ENCODE data around the gene KCNA2.

KCNA2 gene

GRCh38 chr1:110601332-110601731 lies 4.8 kb downstream of the KCNA2 start:
- DNase-seq, result no peak

- no peak for DNase-seq
Observed at GRCh38 chr1:110600716-110601115, 5.4 kb downstream of the KCNA2 start.

- DNase-seq, result no peak
Observed at GRCh38 chr1:110597966-110598365, 8.2 kb downstream of the KCNA2 start.

DNA sequence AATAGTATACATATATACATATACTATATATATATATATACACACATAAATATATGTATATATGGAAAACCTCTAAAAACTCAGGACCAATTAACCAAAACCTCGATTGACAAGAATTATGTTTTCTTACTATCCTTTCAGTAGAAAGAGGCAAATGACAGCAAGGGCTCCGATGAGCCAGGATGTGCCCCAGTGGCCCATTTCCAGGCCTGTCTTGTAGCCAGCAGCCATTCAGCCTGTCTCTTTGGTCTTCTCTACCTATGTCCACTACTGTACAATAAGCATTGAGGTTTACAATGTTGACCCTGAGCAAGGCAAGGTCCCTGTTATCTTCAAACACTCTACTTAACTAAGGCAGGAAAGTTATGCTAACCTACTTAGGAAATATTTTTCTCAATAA lies 9.8 kb downstream of the KCNA2 start:
- no peak for DNase-seq

GRCh38 chr1:110595353-110595710 lies 10.8 kb downstream of the KCNA2 start:
- DNase-seq, result no peak

DNA sequence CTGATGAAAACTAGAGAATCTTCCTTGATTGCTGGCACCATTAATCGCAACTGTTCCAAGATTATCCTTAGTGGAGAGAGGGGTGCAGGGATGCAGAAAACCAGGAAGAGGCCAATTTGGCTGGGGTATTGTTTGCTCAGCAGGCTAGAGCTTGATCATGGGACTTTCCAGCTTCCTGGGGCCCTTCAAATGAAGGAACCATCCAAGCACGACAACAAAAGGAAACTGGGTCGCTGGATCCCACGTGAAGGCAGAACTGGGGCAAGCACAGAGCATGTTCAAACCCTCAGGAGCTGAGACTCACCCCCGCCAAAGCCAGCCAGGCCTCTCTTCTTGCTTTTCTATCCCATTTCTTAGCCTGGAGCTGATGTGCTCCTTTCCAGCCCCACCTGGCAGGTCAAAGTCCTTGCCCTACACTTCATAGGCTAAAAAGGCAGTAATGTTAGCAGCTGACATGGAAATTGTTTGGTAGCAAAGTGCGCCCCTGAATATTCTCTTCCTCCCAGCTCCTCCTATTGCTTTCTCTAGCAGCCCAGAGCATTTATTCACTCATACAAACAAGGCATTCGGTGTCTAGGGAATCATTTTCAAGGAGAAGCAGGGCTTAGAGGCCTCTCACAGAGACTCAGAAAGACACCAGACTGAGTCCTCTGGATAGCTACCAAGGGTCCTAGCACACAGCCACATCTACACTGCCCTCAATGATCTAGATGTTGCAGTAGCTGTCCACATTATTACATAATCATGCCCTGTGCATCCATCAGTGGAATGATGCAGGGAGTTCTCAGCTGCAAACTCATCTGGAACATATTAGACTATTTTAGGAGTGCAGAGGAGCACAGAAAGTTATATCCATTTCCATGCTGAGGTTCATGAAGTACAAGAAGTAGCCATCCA lies 11.5 kb downstream of the KCNA2 start:
- no peak for DNase-seq

DNA sequence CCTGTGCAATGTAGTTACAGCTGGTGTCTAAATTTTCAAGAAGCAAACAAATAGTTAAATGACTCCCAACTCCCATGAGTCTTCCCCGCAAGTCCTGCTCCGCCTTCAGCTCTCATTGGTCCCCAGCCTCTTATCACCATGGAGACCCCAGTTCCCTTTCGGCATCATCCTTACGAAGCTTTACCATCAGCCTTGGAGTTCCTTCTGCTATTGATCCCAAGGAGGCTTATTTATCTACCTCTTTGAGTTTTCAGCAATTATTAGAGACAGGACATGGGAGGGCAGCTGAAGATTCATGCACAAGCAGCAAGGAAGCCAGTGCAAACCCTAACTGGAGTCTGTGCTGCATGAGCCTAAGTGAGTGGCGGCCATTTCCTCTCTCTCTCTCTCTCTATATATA lies 12.3 kb downstream of the KCNA2 start:
- no peak for DNase-seq

DNA sequence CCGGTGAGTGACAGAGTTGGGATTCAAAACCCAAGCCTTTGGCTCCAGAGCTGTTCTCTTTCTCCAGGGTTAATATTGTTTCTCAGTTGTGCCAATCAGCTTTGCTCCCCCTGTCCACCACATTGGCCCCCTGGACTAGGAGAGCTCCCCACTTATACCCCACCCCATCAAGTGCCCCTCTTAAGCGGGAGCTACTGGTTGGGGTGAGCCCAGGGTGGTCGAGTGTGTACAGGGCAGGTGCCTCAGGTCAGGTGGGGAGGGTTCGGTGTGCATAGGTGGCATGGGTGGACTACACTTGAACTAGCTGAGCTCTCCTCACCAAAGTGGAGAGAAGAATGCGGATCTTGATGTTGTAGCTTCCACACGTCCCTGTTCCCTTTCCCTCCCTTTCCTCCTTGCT lies 14.2 kb downstream of the KCNA2 start:
- no peak for DNase-seq

GRCh38 chr1:110588991-110589390 lies 17.2 kb downstream of the KCNA2 start:
- DNase-seq, result no peak

DNA sequence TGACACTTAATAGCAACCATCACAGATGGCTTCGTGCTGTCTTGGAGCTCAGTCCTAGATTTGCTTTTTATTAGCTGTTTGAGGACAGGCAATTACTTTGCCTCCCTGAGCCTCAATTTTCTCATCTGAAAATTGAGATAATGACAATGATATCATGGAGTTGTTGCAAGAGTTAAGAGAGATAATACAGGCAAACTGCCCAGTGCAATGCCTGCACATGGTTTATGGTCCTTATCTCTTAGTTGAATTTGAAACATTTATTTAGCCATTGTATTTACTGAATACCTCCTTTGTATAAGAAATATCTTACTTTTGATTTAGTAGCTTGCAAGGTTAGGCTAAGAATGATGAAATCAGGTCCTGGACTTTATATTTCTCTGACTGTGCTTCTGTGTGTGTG lies 17.7 kb downstream of the KCNA2 start:
- DNase-seq, result no peak

GRCh38 chr1:110587906-110588305 lies 18.3 kb downstream of the KCNA2 start:
- no peak for DNase-seq

DNA sequence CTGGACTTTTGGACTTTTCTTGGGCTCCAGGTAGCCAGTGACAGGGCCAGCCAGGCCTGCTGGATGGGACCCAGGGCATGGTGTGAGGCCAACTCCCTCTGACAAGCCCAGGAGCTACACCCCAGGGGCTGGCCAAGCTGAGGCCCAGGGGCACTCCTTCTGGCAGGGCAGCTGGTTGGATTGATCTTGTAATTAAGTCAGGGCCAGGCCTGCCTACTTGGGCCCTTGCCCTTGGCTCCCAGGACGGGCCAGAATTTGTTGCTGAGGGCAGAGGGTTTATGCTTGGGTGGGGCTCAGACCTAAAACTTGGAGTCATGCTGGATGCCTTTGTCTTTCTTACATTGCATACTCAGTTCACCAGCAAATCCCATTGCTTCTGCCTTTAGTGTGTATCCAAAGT lies 20.7 kb downstream of the KCNA2 start:
- DNase-seq, result no peak

- no peak for DNase-seq
Observed at GRCh38 chr1:110584045-110584444, 22.1 kb downstream of the KCNA2 start.

DNA sequence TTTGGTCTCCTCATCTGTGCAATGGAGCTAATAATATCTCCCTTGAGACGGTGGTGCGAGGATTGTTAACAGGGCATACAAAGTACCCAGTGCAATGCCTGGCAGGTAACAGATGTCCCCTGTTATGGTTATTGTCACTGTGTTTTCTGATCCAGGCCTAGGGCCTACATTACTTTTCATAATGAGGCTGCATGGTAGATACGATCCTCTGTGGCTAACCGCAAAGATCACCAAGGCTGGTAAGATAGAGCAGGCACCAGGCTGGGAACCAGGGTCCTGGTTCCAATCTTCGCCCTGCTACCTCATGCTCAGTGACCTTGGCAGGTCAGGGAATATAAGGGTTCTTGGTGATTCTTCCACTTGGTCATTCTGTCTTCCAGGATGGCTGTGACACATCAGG lies 22.7 kb downstream of the KCNA2 start:
- DNase-seq, result no peak

DNA sequence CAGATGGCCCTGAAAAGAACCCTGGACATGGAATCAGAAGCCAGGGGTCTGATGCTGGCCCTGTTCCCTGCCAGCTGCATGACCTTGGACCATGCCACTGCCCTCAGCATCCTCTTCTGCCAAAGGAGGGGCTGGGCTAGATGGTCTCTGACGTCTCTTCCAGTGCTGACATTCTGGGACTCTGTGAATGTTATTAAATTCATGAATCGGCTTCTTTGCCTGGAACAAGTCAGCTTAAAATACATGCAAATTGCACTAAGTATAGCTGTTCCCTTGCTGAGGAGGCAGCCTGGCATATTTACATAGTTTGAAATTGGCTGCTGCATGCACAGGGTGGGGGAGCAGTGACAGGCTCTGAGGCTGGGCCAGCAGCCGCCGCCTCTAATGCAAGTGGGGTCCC lies 23.8 kb downstream of the KCNA2 start:
- DNase-seq, result no peak

DNA sequence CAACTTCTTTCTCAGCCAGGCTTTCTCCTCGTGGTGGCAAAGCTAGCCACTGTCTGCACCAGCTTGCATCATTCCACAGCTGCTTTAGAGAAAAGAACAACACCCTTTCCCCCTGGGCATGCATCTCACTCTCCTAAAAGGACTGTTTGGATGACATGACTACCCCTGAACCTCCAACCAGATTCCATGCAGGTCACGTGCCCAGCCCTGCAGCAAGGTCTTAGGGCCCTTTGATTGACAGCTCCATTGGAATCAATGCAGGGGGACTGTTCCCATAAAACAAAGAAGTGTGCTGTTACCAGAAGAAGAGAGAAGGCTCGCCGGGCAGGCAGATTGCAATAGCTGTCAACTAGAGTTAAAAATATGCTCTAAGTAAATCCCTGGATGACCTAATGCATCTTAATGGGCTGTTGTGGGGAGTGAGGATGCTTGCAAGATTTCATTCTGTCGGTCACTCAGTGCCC lies 24.4 kb downstream of the KCNA2 start:
- DNase-seq, result no peak

DNA sequence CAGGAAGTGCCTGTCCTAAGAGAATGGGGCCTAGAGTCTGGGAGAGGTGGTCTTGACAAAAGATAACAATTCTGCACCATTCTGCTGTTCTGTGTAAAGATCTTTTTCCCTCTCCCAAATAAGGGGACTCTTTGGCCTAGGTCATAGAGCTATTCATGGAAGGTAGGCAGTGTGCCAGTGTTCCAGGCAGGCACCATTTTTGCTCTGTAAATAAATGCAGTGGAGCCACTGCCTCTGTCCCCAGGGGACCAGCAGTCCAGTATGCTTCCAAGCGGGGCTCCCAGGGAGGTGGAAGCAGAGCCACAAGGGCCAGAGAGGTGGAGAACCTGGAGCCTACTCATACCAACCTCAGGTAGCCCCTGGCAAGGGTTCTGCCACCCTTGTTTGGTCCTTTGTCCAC lies 25.9 kb downstream of the KCNA2 start:
- no peak for DNase-seq

DNA sequence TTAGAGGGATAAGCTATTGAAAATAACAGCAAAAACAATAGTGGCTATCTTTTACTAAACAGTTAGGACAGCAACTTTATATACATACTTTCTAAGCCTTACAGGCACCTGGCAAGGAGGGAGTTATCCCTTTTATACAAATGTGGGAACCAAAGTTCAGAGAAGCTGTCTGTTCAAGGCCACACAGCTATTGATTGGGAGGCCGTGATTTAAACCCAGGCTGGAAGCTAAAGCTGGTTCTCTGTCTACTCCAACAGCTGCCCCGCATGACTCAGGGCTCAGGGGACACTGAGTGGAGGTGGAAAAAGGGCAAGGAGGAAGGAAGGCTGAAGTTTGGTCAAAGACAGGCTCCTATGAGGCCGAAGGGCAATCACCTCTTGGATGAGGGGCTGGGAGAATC lies 26.7 kb downstream of the KCNA2 start:
- no peak for DNase-seq

GRCh38 chr1:110576441-110576840 lies 29.7 kb downstream of the KCNA2 start:
- DNase-seq, result no peak

DNA sequence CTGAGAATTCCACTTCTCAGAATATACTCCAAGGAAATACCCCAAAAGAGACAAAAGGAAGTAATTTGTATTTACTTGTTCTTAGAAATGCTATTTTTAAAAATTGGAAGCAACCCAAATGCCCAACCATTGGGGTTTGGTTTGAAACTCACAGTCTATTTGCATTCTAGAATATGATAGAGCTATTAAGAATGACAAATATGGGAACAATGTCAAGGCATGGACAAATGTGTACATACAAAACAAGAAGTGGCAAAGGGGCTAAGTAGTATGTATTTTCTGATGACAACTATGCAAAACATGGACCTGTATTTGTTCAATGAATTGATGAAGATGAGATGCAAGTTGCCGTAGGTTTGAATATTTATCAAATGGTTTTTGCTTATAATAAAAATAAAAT lies 32.8 kb downstream of the KCNA2 start:
- no peak for DNase-seq

- no peak for DNase-seq
Observed at GRCh38 chr1:110572751-110573150, 33.4 kb downstream of the KCNA2 start.

GRCh38 chr1:110570901-110571300 lies 35.3 kb downstream of the KCNA2 start:
- no peak for DNase-seq

DNA sequence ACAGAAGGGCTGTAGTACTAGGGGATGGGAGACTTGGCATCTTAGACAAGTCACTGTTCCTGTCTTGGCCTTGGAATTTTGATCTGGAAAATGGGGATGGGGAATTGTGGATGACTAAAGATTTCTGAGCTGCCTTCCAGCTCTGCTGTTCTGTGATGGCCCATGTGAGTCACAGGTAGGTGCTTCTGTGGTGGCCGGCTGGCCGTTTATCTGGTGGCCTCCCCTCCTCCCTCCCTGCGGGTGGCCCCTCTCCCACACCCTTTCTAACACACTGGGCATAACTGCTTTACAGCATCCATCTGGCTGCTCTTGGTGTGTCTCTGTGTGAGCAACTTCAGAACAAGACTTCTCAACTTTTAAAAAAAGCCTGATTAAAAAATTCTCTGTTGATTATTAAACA lies 35.9 kb downstream of the KCNA2 start:
- no peak for DNase-seq

GRCh38 chr1:110566836-110567235 lies 39.3 kb downstream of the KCNA2 start:
- DNase-seq, result no peak

DNA sequence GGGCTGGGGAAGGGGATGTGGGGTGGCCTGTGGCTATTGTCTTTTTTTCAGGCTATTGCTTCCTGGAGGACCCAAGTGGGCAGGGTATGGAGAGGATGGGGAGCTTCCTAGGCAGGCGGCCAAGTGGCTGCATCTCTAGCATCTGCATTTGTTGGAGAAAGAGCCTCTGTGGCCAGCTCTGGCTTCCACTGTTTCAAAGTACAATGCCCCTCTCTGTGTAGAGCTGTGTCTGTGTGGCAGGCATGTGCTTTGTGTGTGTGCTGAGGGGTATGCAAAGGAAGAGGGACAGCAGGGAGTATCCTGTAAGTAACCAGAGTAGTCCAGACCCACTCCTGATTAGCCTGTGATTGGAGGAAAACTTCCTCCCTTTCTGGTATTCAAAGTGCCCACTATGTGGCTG lies 40.6 kb downstream of the KCNA2 start:
- DNase-seq, result no peak

Measured in inflammatory macrophage treated with lipopolysaccharide for 1 hour (primary cell).